Stimulated activated naive B cell treated with anti-CD40 and anti-IgM and Interleukin-4, amounts not matched to agents 10 μg/mL and 1 μg/mL and 100 μg/mL, for 72 hours (primary cell): ENCODE data around the gene NFIX.

Source experiments
- ATAC-seq, 2 donors: fragments of 150-1000 bp; cut with Tn5 transposase; replicated peaks; 2 replicates each; pipeline ENCODE4 v1.10.0; 2021; ENCODE audit warnings: moderate library complexity in 1 of 2
- DNase-seq: peaks from one replicate; pipeline ENCODE4 v3.0.0; 2021
- H3K27ac Mint-ChIP-seq: one replicate; pipeline ENCODE4 v1.8.0; 2022; ENCODE audit warnings: mild to moderate bottlenecking, mixed read lengths
- H3K27me3 Mint-ChIP-seq, 2 donors: one replicate each; pipeline ENCODE4 v1.8.0; 2022; ENCODE audit warnings: mixed read lengths in 2 of 2
- H3K36me3 Mint-ChIP-seq, 2 donors: one replicate each; pipeline ENCODE4 v1.8.0; 2022; ENCODE audit warnings: mixed read lengths in 2 of 2, mild to moderate bottlenecking in 1 of 2
- H3K4me1 Mint-ChIP-seq, 2 donors: one replicate each; pipeline ENCODE4 v1.8.0; 2022; ENCODE audit warnings: mixed read lengths in 2 of 2, mild to moderate bottlenecking in 1 of 2
- H3K4me3 Mint-ChIP-seq, 2 donors: one replicate each; pipeline ENCODE4 v1.8.0; 2022; ENCODE audit warnings: mild to moderate bottlenecking in 2 of 2, mixed read lengths in 2 of 2, moderate library complexity in 1 of 2
- H3K9me3 Mint-ChIP-seq, 2 donors: one replicate each; pipeline ENCODE4 v1.8.0; 2022; ENCODE audit warnings: mixed read lengths in 2 of 2, mild to moderate bottlenecking in 1 of 2

Gene NFIX

GRCh38 chr19:13042443-13043130, 47.3 kb downstream of the NFIX start:
- Mint-ChIP-seq H3K4me3 (no peak overlapping the region), H3K4me1 (peaks cover 4 to 13% of the 10 kb centered on the region in 2 donors), H3K27ac (no peak overlapping the region), H3K9me3 (no peaks in the 10 kb centered on the region), H3K27me3 (peaks cover 0 to 5% of the 10 kb centered on the region in 2 donors), H3K36me3 (no peaks in the 10 kb centered on the region)
- ATAC-seq (no peak), DNase-seq (no peak)

GRCh38 chr19:13043285-13043684, 48.0 kb downstream of the NFIX start:
- Mint-ChIP-seq H3K27ac (no peak overlapping the region), H3K4me1 (peaks cover 4 to 13% of the 10 kb centered on the region in 2 donors), H3K27me3 (peaks cover 0 to 5% of the 10 kb centered on the region in 2 donors), H3K9me3 (no peaks in the 10 kb centered on the region), H3K4me3 (no peak overlapping the region), H3K36me3 (no peaks in the 10 kb centered on the region)
- ATAC-seq (no peak), DNase-seq (no peak)

- Mint-ChIP-seq H3K27ac (no peak overlapping the region), H3K4me1 (peaks cover 4 to 13% of the 10 kb centered on the region in 2 donors), H3K36me3 (no peaks in the 10 kb centered on the region), H3K4me3 (no peak overlapping the region), H3K27me3 (peaks cover 0 to 5% of the 10 kb centered on the region in 2 donors), H3K9me3 (no peaks in the 10 kb centered on the region)
- ATAC-seq (no peak), DNase-seq (no peak)
Measured at GRCh38 chr19:13044231-13044836, 49.1 kb downstream of the NFIX start.

- Mint-ChIP-seq H3K4me3 (no peak overlapping the region), H3K9me3 (no peaks in the 10 kb centered on the region), H3K27me3 (peaks cover 7 to 14% of the 10 kb centered on the region in 2 donors), H3K36me3 (no peaks in the 10 kb centered on the region), H3K27ac (no peak overlapping the region), H3K4me1 (peaks cover 4 to 13% of the 10 kb centered on the region in 2 donors)
- DNase-seq (no peak), ATAC-seq (no peak)
Measured at GRCh38 chr19:13045812-13046211, 50.5 kb downstream of the NFIX start.

GRCh38 chr19:13047374-13047773, 52.1 kb downstream of the NFIX start:
- ATAC-seq: no peak
- DNase-seq: no peak
- Mint-ChIP-seq H3K4me1 (peaks cover 11 to 27% of the 10 kb centered on the region in 2 donors), H3K4me3 (no peak overlapping the region), H3K36me3 (no peaks in the 10 kb centered on the region), H3K9me3 (no peaks in the 10 kb centered on the region), H3K27me3 (peaks cover 20 to 29% of the 10 kb centered on the region in 2 donors), H3K27ac (no peak overlapping the region)

GRCh38 chr19:13050274-13050673, 55.0 kb downstream of the NFIX start:
- H3K27ac Mint-ChIP-seq: no peak overlapping the region
- H3K27me3 Mint-ChIP-seq: peaks cover 26 to 47% of the 10 kb centered on the region in 2 donors
- H3K9me3 Mint-ChIP-seq: no peaks in the 10 kb centered on the region
- DNase-seq (no peak), ATAC-seq (no peak)
- no peaks in the 10 kb centered on the region for H3K36me3 Mint-ChIP-seq
- H3K4me3 Mint-ChIP-seq: no peak overlapping the region
- peaks cover 7 to 14% of the 10 kb centered on the region in 2 donors for H3K4me1 Mint-ChIP-seq

- DNase-seq: no peak
- H3K27ac Mint-ChIP-seq: no peak overlapping the region
- H3K4me3 Mint-ChIP-seq: peak overlapping the region; percentile 20 to 29
- no peaks in the 10 kb centered on the region for H3K36me3 Mint-ChIP-seq
- peaks cover 7 to 14% of the 10 kb centered on the region in 2 donors for H3K4me1 Mint-ChIP-seq
- H3K9me3 Mint-ChIP-seq: no peaks in the 10 kb centered on the region
- ATAC-seq: peak in 1 of 2 donors; percentile 50
- peaks cover 30 to 51% of the 10 kb centered on the region in 2 donors for H3K27me3 Mint-ChIP-seq
Measured at GRCh38 chr19:13051557-13052165, 56.4 kb downstream of the NFIX start.

- DNase-seq: no peak
- ATAC-seq: peak in 1 of 2 donors; percentile 36
- H3K4me1 Mint-ChIP-seq: peaks cover 7 to 14% of the 10 kb centered on the region in 2 donors
- H3K9me3 Mint-ChIP-seq: no peaks in the 10 kb centered on the region
- H3K27ac Mint-ChIP-seq: no peak overlapping the region
- peaks cover 30 to 50% of the 10 kb centered on the region in 2 donors for H3K27me3 Mint-ChIP-seq
- H3K4me3 Mint-ChIP-seq: no peak overlapping the region
- no peaks in the 10 kb centered on the region for H3K36me3 Mint-ChIP-seq
Measured at GRCh38 chr19:13052447-13053175, 57.3 kb downstream of the NFIX start.

- DNase-seq: no peak
- no peak overlapping the region for H3K4me3 Mint-ChIP-seq
- no peaks in the 10 kb centered on the region for H3K36me3 Mint-ChIP-seq
- H3K27ac Mint-ChIP-seq: no peak overlapping the region
- ATAC-seq: no peak
- peaks cover 30 to 51% of the 10 kb centered on the region in 2 donors for H3K27me3 Mint-ChIP-seq
- H3K4me1 Mint-ChIP-seq: peaks cover 7 to 14% of the 10 kb centered on the region in 2 donors
- no peaks in the 10 kb centered on the region for H3K9me3 Mint-ChIP-seq
Measured at GRCh38 chr19:13053238-13053637, 58.0 kb downstream of the NFIX start.

GRCh38 chr19:13053761-13054625, 58.7 kb downstream of the NFIX start:
- ATAC-seq (no peak), DNase-seq (no peak)
- Mint-ChIP-seq H3K9me3 (no peaks in the 10 kb centered on the region), H3K27ac (no peak overlapping the region), H3K4me1 (peaks cover 7 to 14% of the 10 kb centered on the region in 2 donors), H3K27me3 (peaks cover 30 to 58% of the 10 kb centered on the region in 2 donors), H3K36me3 (no peaks in the 10 kb centered on the region), H3K4me3 (no peak overlapping the region)

- H3K27ac Mint-ChIP-seq: no peak overlapping the region
- peaks cover 7 to 14% of the 10 kb centered on the region in 2 donors for H3K4me1 Mint-ChIP-seq
- no peak overlapping the region for H3K4me3 Mint-ChIP-seq
- H3K36me3 Mint-ChIP-seq: no peaks in the 10 kb centered on the region
- H3K27me3 Mint-ChIP-seq: peaks cover 35 to 65% of the 10 kb centered on the region in 2 donors
- no peaks in the 10 kb centered on the region for H3K9me3 Mint-ChIP-seq
- DNase-seq (no peak), ATAC-seq (no peak)
Measured at GRCh38 chr19:13054626-13055212, 59.4 kb downstream of the NFIX start.

GRCh38 chr19:13055213-13056051, 60.2 kb downstream of the NFIX start:
- peaks cover 31 to 59% of the 10 kb centered on the region in 2 donors for H3K27me3 Mint-ChIP-seq
- DNase-seq: no peak
- no peaks in the 10 kb centered on the region for H3K36me3 Mint-ChIP-seq
- no peak for ATAC-seq
- peaks cover 7 to 14% of the 10 kb centered on the region in 2 donors for H3K4me1 Mint-ChIP-seq
- H3K27ac Mint-ChIP-seq: no peak overlapping the region
- no peak overlapping the region for H3K4me3 Mint-ChIP-seq
- no peaks in the 10 kb centered on the region for H3K9me3 Mint-ChIP-seq
